Astrocyte of the cerebellum (primary cell): ENCODE measurements around the gene ECT2L.

Experiments
- DNase-seq: peaks from one replicate; pipeline ENCODE4 v3.0.0-alpha.2; 2011; ENCODE audit warnings: low read depth
- H3K4me3 ChIP-seq: 2 replicates; pipeline ENCODE4 v1.5.1; 2011; ENCODE audit warnings: mild to moderate bottlenecking, low read depth, low read length, moderate library complexity
- CTCF ChIP-seq: IDR thresholded peaks from 2 replicates; pipeline ENCODE4 v1.5.1; 2012; ENCODE audit warnings: low read length, low read depth, moderate library complexity, mild to moderate bottlenecking; ENCODE audit errors: missing control alignments
- in situ Hi-C: cut with HindIII; loops from 2 replicates; pipeline ENCODE4 v1.10.0; 2017; ENCODE audit warnings: low sequenced_read_pairs

ECT2L gene

DNA sequence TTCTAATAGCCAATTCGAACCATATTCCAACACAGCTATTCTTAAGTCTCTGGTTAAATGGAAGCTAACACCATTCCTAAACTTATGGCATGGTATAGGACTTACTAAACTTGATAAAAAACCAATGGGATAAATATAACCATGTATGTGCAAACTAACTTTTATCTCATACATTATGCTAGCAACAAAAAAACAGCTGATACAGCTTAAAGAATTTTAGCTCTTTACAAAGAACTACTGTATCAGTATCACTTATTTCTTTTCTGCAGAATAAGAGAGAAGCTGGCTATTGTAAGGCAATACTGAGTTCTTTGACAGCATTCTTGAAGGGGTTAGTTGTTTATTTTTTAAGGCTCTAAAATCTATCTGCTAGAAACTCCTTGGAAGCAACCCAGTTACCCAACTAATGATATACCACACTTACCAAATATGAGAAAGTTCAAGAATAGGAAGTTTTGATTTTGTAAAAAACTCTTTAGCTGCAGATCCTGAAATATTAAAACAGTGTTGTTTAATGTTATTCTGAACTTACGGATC is 147.3 kb downstream of the ECT2L start:
- no peak overlapping the region for H3K4me3 ChIP-seq
- no peak for TF ChIP-seq CTCF
- no peak for DNase-seq
- in situ Hi-C loops = no loop called here

- TF ChIP-seq CTCF = no peak
- in situ Hi-C loops = no loop called here
- no peak overlapping the region for H3K4me3 ChIP-seq
- peak; percentile 23 for DNase-seq
Measured at GRCh38 chr6:138944412-138944811, 148.5 kb downstream of the ECT2L start.

DNA sequence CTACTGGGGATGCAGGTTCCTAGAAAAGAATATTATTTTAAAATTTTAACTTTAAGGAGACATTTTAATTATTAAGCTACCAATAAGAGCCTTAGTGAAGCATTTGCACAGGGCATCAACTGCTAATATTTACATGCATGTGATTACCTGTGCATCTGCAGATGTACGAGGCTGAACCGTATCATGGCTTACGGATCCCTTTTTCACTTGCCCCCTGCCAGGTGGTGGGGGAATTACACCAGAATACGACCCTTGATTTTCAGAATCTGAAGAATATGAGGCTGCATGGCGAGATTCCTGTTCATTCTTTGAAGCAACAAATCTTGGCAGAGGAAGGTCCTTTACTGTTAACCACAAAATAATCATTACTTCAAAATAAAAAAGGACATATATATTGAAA is 149.5 kb downstream of the ECT2L start:
- no peak overlapping the region for H3K4me3 ChIP-seq
- peak; percentile 21 for TF ChIP-seq CTCF
- in situ Hi-C loops = no loop called here
- DNase-seq = no peak

- no peak for TF ChIP-seq CTCF
- in situ Hi-C loops = no loop called here
- H3K4me3 ChIP-seq = no peak overlapping the region
- no peak for DNase-seq
Measured at GRCh38 chr6:138948004-138948403, 152.1 kb downstream of the ECT2L start.

GRCh38 chr6:138948546-138949179 is 152.8 kb downstream of the ECT2L start:
- DNase-seq = no peak
- no peak overlapping the region for H3K4me3 ChIP-seq
- TF ChIP-seq CTCF = no peak
- in situ Hi-C loops = no loop called here

- no peak overlapping the region for H3K4me3 ChIP-seq
- DNase-seq = peak; percentile 27
- TF ChIP-seq CTCF = no peak
- in situ Hi-C loops = no loop called here
Measured at GRCh38 chr6:138953451-138953850, 157.6 kb downstream of the ECT2L start.
